Left ventricle myocardium inferior (tissue), 1 donor: ENCODE data around the gene CD244. TPM values are rescaled to one million over a fixed set of nuclear protein-coding genes. Genes with fewer than 3 reads are reported as not detected.

Experiments
- DNase-seq: peaks from one replicate; pipeline ENCODE4 v3.0.0-alpha.2; 2020
- H3K27ac ChIP-seq: fragments of 200-600 bp; replicated peaks from 2 replicates; pipeline ENCODE4 v1.8.0; 2021
- H3K27me3 ChIP-seq: fragments of 200-600 bp; 2 replicates; pipeline ENCODE4 v1.8.0; 2021; ENCODE audit warnings: low read depth
- H3K36me3 ChIP-seq: fragments of 200-600 bp; 2 replicates; pipeline ENCODE4 v1.8.0; 2021
- H3K4me1 ChIP-seq: fragments of 200-600 bp; 2 replicates; pipeline ENCODE4 v1.8.0; 2021
- H3K4me3 ChIP-seq: fragments of 200-600 bp; 2 replicates; pipeline ENCODE4 v1.8.0; 2021; ENCODE audit warnings: mild to moderate bottlenecking, moderate library complexity
- H3K9me3 ChIP-seq: fragments of 200-600 bp; replicated peaks from 2 replicates; pipeline ENCODE4 v1.8.0; 2021
- intact Hi-C: fragments of 100-400 bp; cut with micrococcal nuclease; formaldehyde crosslinking; loops from one replicate; pipeline ENCODE4 v1.11.0; 2022
- total RNA-seq: library from RNA; stranded (reverse); fragmentation: NEBNext Ultra II Directional; extraction: Animal tissue kit (Norgen Biotek cat#: 25700); gene quantifications from one replicate; pipeline ENCODE4 v1.2.1, GENCODE V29; 2021
- TF ChIP-seq, protein P1 (sequence below): fragments of 200-600 bp; IDR thresholded peaks from 2 replicates; pipeline ENCODE4 v1.8.0; 2021; ENCODE audit warnings: antibody characterized with exemption, mild to moderate bottlenecking, borderline replicate concordance
- donor health status: DM: no; HTN: yes; CAD: no; lungs with severe emphysema.

The CD244 gene
- total RNA-seq, 1 donor from 2014 or later, result 0.14 TPM

DNA sequence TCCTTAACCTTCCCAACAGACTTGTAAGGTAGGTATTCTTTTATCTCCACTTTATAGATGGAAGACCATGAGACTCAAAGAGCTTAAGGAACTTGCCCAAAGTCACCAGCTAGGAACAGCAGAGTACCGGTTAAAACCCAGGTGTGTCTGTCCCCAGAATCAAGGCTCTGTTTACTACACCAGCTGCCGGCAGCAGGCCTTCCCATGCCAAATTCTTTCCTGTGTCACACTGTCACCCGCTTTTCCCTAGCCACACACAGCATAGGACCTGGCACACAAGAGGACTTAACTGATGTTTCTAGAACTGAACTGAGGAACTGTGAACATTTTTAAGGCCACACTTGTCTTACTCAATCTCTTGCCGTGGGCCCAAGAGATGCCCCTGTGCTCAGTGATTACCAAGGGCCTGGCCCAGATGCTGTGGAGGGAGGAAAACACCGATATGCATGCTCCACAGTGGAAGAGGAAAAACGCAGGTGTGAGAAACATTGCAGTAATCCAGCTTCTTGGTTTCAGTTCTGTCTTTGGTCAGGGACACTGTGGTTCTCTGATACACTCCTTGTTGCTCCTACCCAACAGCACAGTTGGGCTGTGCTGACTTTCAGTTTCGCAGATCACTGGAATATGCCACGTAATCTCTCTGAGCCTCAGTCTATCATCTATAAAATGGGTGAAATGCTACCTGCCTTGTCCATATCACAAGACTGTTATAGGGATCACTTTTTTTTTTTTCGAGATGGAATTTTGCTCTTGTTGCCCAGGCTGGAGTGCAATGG, 80.6 kb downstream of the CD244 start:
- H3K4me3 ChIP-seq, result no peak overlapping the region
- DNase-seq, result no peak
- H3K27ac ChIP-seq, result no peak overlapping the region
- TF ChIP-seq, protein P1, sequence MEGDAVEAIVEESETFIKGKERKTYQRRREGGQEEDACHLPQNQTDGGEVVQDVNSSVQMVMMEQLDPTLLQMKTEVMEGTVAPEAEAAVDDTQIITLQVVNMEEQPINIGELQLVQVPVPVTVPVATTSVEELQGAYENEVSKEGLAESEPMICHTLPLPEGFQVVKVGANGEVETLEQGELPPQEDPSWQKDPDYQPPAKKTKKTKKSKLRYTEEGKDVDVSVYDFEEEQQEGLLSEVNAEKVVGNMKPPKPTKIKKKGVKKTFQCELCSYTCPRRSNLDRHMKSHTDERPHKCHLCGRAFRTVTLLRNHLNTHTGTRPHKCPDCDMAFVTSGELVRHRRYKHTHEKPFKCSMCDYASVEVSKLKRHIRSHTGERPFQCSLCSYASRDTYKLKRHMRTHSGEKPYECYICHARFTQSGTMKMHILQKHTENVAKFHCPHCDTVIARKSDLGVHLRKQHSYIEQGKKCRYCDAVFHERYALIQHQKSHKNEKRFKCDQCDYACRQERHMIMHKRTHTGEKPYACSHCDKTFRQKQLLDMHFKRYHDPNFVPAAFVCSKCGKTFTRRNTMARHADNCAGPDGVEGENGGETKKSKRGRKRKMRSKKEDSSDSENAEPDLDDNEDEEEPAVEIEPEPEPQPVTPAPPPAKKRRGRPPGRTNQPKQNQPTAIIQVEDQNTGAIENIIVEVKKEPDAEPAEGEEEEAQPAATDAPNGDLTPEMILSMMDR, result no peak
- no peaks in the 10 kb centered on the region for H3K4me1 ChIP-seq
- H3K36me3 ChIP-seq, result no peaks in the 10 kb centered on the region
- no peaks in the 10 kb centered on the region for H3K9me3 ChIP-seq
- H3K27me3 ChIP-seq, result no peaks in the 10 kb centered on the region
- intact Hi-C loops, result no loop called here

GRCh38 chr1:160781186-160781766, 81.4 kb downstream of the CD244 start:
- intact Hi-C loops, result no loop called here

GRCh38 chr1:160780398-160780755, 82.3 kb downstream of the CD244 start:
- Histone ChIP-seq H3K4me1 (no peaks in the 10 kb centered on the region), H3K4me3 (no peak overlapping the region), H3K36me3 (no peaks in the 10 kb centered on the region), H3K27ac (no peak overlapping the region), H3K27me3 (peaks cover 13% of the 10 kb centered on the region), H3K9me3 (no peaks in the 10 kb centered on the region)
- no peak for DNase-seq
- TF ChIP-seq, protein P1, result no peak
- intact Hi-C loops, result no loop called here

More at GRCh38 chr1:160781186-160781766, 81.4 kb downstream of the CD244 start:
- TF ChIP-seq, protein P1, result no peak
- peaks cover 4% of the 10 kb centered on the region for H3K27me3 ChIP-seq
- no peaks in the 10 kb centered on the region for H3K9me3 ChIP-seq
- no peak overlapping the region for H3K27ac ChIP-seq
- H3K4me3 ChIP-seq, result no peak overlapping the region
- H3K36me3 ChIP-seq, result no peaks in the 10 kb centered on the region
- no peaks in the 10 kb centered on the region for H3K4me1 ChIP-seq
- DNase-seq, result no peak

Other genes with a start within 250 kb of the CD244 start
- not detected for gene SLAMF1, start 215.8 kb downstream of the CD244 start, total RNA-seq
- gene CD48, start 151.1 kb downstream of the CD244 start, total RNA-seq, result 1.3 TPM
- gene SLAMF7, start 123.6 kb downstream of the CD244 start, total RNA-seq, result 0.36 TPM
- not detected for gene LY9, start 66.7 kb downstream of the CD244 start, total RNA-seq
- gene ITLN1, start 22.3 kb upstream of the CD244 start, total RNA-seq, result 1.0 TPM
- 0.19 TPM for gene ITLN2, start 91.9 kb upstream of the CD244 start, total RNA-seq
- 8.3 TPM for gene F11R, start 158.3 kb upstream of the CD244 start, total RNA-seq
- gene TSTD1, start 176.1 kb upstream of the CD244 start, total RNA-seq, result 13.4 TPM
- gene USF1, start 183.1 kb upstream of the CD244 start, total RNA-seq, result 31.7 TPM
- 2.4 TPM for gene ARHGAP30, start 207.0 kb upstream of the CD244 start, total RNA-seq
- gene NECTIN4, start 226.7 kb upstream of the CD244 start, total RNA-seq, result not detected
- gene KLHDC9, start 235.5 kb upstream of the CD244 start, total RNA-seq, result 9.1 TPM